GM18951 (cell line): Measurements from ENCODE around the gene HBQ1.

Experiments
- POLR2A ChIP-seq: IDR thresholded peaks from 4 replicates; pipeline ENCODE4 v1.6.1; 2011; ENCODE audit warnings: mild to moderate bottlenecking; ENCODE audit not compliant: insufficient read length, insufficient read depth; ENCODE audit errors: extremely low read depth
- in situ Hi-C: fragments of 300-500 bp; cut with MboI; formaldehyde crosslinking; loops from one replicate; pipeline ENCODE4 v1.12.0; 2022; ENCODE audit warnings: low sequenced_read_pairs, mixed read lengths, inconsistent platforms; ENCODE audit not compliant: unreplicated experiment

Gene HBQ1

DNA sequence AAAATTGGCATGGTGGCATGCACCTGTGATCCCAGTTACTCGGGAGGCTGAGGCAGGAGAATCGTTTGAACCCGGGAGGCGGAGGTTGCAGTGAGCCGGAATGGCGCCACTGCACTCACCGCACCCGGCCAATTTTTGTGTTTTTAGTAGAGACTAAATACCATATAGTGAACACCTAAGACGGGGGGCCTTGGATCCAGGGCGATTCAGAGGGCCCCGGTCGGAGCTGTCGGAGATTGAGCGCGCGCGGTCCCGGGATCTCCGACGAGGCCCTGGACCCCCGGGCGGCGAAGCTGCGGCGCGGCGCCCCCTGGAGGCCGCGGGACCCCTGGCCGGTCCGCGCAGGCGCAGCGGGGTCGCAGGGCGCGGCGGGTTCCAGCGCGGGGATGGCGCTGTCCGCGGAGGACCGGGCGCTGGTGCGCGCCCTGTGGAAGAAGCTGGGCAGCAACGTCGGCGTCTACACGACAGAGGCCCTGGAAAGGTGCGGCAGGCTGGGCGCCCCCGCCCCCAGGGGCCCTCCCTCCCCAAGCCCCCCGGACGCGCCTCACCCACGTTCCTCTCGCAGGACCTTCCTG, at the start of gene HBQ1:
TSS of gene HBQ1 (plus strand) at position 359 of the 575 bp plus-strand sequence. CDS start at position 387, 28 bp downstream.
- in situ Hi-C loops, result no loop called here
- TF ChIP-seq POLR2A, result no peak

DNA sequence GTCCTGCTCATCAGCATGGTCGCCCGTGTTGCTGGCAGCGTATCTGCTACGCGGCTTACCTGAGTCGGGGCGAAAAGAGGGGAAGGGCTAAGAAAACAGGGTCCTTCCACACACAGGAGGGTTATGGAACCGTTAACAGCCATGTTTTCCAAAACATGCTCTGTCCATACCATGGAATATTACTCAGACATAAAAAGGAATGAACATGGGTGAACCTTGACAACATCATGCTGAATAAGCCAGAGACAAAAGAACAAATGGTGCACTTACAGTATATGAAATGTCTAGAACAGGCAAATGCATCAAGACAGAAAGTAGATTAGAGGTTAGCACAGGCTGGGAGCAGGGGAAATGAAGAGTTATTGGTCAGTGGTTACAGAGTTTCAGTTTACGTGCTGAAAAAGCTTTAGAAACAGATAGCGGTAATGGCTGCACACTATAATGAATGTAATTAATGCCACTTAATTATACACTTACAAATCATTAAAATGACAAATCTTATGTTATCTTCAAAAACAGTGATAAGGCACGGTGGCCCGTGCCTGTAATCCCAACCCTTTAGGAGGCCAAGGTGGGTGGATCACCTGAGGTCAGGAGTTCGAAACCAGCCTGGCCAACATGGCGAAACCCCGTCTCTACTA, 49.6 kb upstream of the HBQ1 start:
- TF ChIP-seq POLR2A, result no peak
- in situ Hi-C loops, result no loop called here

DNA sequence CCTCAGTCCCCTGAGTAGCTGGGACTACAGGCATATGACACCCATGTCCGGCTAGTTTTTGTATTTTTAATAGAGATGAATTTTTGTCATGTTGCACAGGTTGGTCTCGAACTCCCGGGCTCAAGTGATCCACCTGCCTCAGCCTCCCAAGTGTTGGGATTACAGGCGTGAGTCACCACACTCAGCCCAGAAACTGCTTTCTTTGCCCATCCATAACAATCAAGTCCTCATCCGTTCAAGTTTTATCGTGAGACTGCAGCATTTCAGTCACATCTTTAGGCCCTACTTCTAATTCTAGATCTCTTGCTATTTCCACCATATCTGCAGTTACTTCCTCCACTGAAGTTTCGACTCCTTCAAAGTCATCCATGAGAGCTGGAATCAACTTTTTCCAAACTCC, 48.1 kb upstream of the HBQ1 start:
- TF ChIP-seq POLR2A, result no peak
- in situ Hi-C loops, result no loop called here

DNA sequence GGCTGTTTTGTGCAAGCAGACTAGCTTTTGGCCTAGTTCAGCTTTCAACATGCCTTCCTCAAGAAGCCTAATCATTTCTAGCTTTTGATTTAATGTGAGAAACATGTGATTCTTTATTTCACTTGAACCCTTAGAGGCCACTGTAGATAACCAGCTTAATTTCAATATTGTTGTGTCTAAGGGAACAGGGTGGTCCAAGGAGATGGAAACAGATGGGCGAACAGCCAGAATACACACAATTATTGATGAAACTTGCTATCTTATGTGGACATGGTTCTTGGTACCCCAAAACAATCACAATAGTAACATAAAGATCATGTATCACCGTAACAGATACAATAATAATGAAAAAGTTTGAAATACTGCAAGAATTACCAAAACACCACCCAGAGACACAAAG, 46.5 kb upstream of the HBQ1 start:
- in situ Hi-C loops, result no loop called here
- TF ChIP-seq POLR2A, result no peak

DNA sequence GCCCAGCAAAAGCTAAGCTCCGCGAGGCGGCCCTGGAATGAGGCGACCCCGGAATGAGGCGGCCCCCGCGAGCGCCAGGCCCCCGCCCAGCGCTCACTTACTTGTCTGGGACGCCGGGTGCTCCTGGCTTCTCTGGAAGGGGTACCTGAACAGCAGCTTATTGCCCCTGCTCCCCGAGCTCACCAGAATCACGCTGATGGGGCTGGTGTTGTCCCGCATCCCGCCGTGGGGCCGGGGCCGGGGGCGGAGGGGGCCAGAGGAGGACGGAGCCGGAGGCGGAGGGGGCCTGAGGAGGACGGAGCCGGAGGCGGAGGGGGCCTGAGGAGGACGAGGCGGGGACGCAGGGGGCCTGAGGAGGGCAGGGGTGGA, 42.2 kb upstream of the HBQ1 start:
- in situ Hi-C loops, result no loop called here
- no peak for TF ChIP-seq POLR2A

DNA sequence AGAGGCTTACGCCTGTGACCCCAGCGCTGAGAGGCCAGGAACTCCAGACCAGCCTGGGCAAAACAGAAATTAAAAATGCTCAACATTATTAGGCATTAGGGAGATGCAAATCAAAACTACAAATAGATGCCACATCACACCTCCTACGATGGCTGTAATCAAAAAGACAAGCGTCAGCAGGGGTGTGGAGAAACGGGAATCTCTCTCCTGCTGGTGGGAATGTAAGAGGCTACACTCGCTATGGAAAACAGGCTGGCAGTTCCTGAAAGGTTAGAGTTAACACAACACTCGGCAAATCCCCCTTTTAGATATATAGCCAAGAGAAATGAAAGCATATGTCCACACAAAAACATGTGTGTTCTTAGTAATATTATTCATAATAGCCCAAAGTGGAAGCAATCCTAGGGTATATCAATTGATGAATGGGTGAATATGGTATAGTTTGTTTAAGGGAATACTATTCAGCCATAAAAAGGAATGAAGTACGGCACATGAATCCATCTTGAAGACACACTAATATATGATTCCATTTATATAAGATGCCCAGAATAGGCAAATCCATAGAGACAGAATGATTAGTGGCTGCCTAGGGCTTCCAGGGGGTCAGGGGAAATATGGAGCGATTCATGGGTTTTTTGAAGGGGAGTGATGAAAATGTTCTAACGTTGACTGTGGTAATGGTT, 39.9 kb upstream of the HBQ1 start:
- TF ChIP-seq POLR2A, result no peak
- in situ Hi-C loops, result no loop called here

DNA sequence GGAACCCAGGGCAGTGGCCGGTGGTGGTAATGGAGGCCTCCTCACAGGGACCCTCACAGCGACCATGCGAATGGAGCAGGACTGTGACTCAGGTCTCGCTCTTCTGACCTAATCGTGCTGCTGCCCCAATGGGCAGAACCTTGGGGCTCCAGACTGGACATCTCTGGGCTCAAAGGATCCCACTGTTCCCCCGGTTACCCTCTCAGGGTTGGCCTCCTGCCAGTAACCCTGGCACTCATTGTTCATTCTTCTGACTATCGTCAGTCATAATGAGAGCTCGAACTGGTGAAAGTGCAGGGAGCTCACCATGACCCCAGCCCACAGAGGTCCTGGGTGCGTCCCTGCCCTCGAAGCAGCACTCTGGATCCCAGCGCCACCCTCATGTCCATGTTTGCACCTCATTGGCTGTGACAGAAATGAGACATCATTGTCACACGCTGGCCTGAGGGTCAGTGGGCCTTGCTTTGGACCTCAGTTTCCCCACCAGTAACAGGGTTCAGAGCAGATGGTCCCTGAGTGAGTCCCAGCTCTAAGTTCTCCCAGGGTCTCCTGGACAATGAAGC, 37.8 kb upstream of the HBQ1 start:
- no peak for TF ChIP-seq POLR2A
- in situ Hi-C loops, result no loop called here

DNA sequence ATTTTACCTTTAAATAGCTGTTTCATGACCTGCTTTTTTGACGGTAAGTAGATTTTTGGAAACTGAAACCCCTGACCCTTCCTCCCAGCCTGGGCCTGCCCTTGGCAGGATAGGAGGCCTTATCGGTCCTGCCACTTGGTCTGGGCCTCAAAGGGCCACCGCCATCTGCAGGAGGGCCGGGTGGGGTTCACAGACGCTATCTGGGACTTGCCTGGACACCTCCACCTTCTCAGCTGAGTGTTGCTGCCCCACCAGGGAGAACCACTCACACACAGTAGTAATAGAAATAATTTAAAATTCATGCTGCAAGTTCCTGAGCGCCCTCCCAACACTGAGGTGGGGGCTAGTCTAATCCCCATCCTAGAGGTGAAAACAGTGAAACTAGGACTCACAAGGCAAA, 37.2 kb upstream of the HBQ1 start:
- TF ChIP-seq POLR2A, result no peak
- in situ Hi-C loops, result no loop called here

DNA sequence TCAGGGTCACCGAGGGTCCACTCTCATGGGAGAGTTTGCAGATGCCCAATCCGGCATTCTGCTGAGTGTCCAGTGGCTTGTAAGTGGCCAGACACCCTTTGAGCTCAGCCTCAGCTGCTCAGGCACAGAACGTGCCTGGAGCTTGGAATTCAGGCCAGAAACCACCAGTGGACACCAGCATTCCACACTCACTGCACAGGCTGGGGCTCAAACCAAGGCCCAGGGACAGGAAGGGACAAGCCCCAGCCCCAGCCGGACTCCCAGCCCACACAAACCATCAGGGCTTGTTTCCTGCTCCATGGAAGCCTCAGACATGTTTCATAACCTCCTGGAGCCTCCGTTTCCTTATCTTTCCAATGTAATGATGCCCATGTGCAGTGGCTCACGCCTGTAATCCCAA, 36.8 kb upstream of the HBQ1 start:
- TF ChIP-seq POLR2A, result no peak
- in situ Hi-C loops, result no loop called here

DNA sequence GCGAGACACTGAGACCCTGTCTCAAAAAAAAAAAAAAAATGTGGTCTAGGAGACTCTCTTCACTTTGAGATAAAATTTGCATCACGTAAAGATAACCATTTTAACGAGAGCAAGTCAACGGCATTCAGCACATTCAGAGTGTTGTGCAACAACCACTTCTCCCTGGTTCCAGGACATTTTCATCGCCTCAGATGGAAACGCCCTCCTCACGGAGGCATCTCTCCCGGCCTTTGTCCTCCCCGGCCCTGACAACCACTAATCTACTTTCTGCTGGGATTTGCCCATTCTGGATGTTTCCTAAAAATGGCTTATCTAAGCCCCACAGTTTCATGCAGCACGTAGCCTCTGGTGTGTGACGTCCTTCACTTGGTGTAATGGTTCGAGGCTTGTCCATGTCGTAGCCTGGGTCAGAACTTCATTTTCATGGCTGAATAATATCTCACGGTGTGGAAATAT, 35.4 kb upstream of the HBQ1 start:
- TF ChIP-seq POLR2A, result no peak
- in situ Hi-C loops, result no loop called here

DNA sequence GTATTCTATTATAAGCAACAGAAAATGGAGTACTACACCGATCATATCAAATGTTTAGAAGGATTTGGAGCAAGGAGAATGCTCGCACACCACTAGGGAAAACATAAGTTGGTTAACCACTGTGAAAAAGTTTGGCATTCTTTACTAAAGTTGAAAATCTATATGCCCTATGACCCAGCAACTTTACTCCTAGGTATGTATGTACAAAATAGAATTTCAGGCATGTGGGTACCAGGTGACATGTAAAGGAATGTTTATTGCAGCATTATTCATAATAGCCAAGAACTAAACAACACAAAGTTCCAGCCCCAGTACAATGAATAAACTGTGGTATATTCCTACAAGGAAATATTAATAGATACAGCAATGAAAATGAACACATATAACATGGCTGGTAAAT, 33.6 kb upstream of the HBQ1 start:
- in situ Hi-C loops, result no loop called here
- TF ChIP-seq POLR2A, result no peak

DNA sequence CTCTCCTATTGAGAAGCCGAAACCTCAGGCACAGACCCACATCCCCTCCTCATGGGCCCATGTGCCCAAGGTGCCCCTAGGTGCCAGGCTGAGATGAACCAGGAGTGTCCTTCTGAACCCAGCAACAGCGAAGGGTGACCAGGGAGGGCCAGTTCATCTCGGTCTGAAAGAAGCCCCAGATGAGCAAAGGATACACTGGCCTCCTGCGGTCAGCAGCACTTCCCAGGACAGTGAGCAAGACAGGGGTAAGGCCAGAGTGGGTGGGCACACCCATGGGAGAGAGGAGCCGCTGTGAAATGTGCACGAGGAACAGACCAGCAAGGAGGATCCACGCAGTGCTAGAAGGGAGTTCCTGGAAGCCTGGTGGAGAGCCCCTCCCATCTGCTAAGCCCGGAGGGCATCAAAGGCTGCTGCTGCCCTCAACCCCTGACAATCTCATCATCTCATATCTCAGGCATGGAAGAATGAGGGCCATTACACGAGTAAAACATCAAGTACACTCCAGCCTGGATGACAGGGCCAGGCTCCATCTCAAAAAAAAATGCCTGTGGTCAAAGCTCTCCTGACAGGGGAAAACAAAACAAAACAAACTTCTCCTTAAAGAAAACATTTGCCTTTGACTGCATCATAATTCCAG, 31.1 kb upstream of the HBQ1 start:
- in situ Hi-C loops, result no loop called here
- TF ChIP-seq POLR2A, result no peak
